ENCODE measurements around the gene NRP2. TPM values are rescaled to one million over a fixed set of nuclear protein-coding genes. Genes with fewer than 3 reads are reported as not detected.

NRP2 gene
- total and polyA plus RNA-seq, 2 donors (not counting 1 experiment from before 2014, with no cell fraction given), result 16.6 to 28.7 TPM

GRCh38 chr2:205743137-205743536 lies 60.8 kb downstream of the NRP2 start:
- no peaks in the 10 kb centered on the region for H4K20me1 ChIP-seq (ENCODE audit: control insufficient read depth, extremely low read depth, insufficient read depth, low read length)
- no peaks in the 10 kb centered on the region for H3K27me3 ChIP-seq (ENCODE audit: control insufficient read depth, insufficient read depth, low read length)
- H3K9me3 ChIP-seq (ENCODE audit: control insufficient read depth, insufficient read depth, low read depth, low read length), result no peaks in the 10 kb centered on the region
- no peak overlapping the region for H3K9ac ChIP-seq (ENCODE audit: insufficient read depth, low read length)
- H3K4me2 ChIP-seq (ENCODE audit: extremely low read depth, insufficient read depth, low read length), result no peak overlapping the region
- no peak overlapping the region for H3K27ac ChIP-seq (ENCODE audit: insufficient read depth, low read length)
- no peak overlapping the region for H2AFZ ChIP-seq (ENCODE audit: low read length)
- H3K4me1 ChIP-seq (ENCODE audit: control insufficient read depth, extremely low read depth, insufficient read depth, low read length), result no peaks in the 10 kb centered on the region
- no peak for DNase-seq (ENCODE audit: low read depth in 2 of 2)
- H3K79me2 ChIP-seq (ENCODE audit: control insufficient read depth, insufficient read depth, low read length), result no peaks in the 10 kb centered on the region
- no peak for TF ChIP-seq EZH2 (IDR thresholded peaks at IDR 0.05; ENCODE audit: low read length, missing control alignments)
- no peak for TF ChIP-seq CTCF (conservative IDR thresholded peaks at IDR 0.05 in 1 of 2, IDR thresholded peaks at IDR 0.05 in 1 of 2; ENCODE audit: low read depth in 1 of 2, low read length in 2 of 2)
- H3K4me3 ChIP-seq (replicated peaks in 1 of 4; ENCODE audit: control extremely low read depth in 1 of 4, insufficient read depth in 1 of 4, low read depth in 3 of 4, low read length in 4 of 4), result no peak overlapping the region
- no peaks in the 10 kb centered on the region for H3K36me3 ChIP-seq (ENCODE audit: control insufficient read depth, insufficient read depth, low read length)

GRCh38 chr2:205744074-205744591 lies 61.8 kb downstream of the NRP2 start:
- TF ChIP-seq CTCF (conservative IDR thresholded peaks at IDR 0.05 in 1 of 2, IDR thresholded peaks at IDR 0.05 in 1 of 2; ENCODE audit: low read depth in 1 of 2, low read length in 2 of 2) (no peak), EZH2 (IDR thresholded peaks at IDR 0.05; ENCODE audit: low read length, missing control alignments) (no peak)
- H3K4me2 ChIP-seq (ENCODE audit: extremely low read depth, insufficient read depth, low read length), result no peak overlapping the region

GRCh38 chr2:205745661-205746419 lies 63.5 kb downstream of the NRP2 start:
- H3K27ac ChIP-seq (ENCODE audit: insufficient read depth, low read length), result no peak overlapping the region
- H3K4me3 ChIP-seq (replicated peaks in 1 of 4; ENCODE audit: control extremely low read depth in 1 of 4, insufficient read depth in 1 of 4, low read depth in 3 of 4, low read length in 4 of 4), result no peak overlapping the region
- H3K9me3 ChIP-seq (ENCODE audit: control insufficient read depth, insufficient read depth, low read depth, low read length), result no peaks in the 10 kb centered on the region
- H3K4me1 ChIP-seq (ENCODE audit: control insufficient read depth, extremely low read depth, insufficient read depth, low read length), result no peaks in the 10 kb centered on the region
- H2AFZ ChIP-seq (ENCODE audit: low read length), result no peak overlapping the region
- DNase-seq (ENCODE audit: low read depth in 2 of 2), result no peak
- H4K20me1 ChIP-seq (ENCODE audit: control insufficient read depth, extremely low read depth, insufficient read depth, low read length), result no peaks in the 10 kb centered on the region
- H3K79me2 ChIP-seq (ENCODE audit: control insufficient read depth, insufficient read depth, low read length), result no peaks in the 10 kb centered on the region
- H3K27me3 ChIP-seq (ENCODE audit: control insufficient read depth, insufficient read depth, low read length), result no peaks in the 10 kb centered on the region
- no peaks in the 10 kb centered on the region for H3K36me3 ChIP-seq (ENCODE audit: control insufficient read depth, insufficient read depth, low read length)
- TF ChIP-seq CTCF (conservative IDR thresholded peaks at IDR 0.05 in 1 of 2, IDR thresholded peaks at IDR 0.05 in 1 of 2; ENCODE audit: low read depth in 1 of 2, low read length in 2 of 2) (no peak), EZH2 (IDR thresholded peaks at IDR 0.05; ENCODE audit: low read length, missing control alignments) (no peak)
- no peak overlapping the region for H3K4me2 ChIP-seq (ENCODE audit: extremely low read depth, insufficient read depth, low read length)
- no peak overlapping the region for H3K9ac ChIP-seq (ENCODE audit: insufficient read depth, low read length)

More at GRCh38 chr2:205744074-205744591, 61.8 kb downstream of the NRP2 start:
- Histone ChIP-seq H3K27me3 (ENCODE audit: control insufficient read depth, insufficient read depth, low read length) (no peaks in the 10 kb centered on the region), H3K36me3 (ENCODE audit: control insufficient read depth, insufficient read depth, low read length) (no peaks in the 10 kb centered on the region), H2AFZ (ENCODE audit: low read length) (no peak overlapping the region), H4K20me1 (ENCODE audit: control insufficient read depth, extremely low read depth, insufficient read depth, low read length) (no peaks in the 10 kb centered on the region), H3K4me1 (ENCODE audit: control insufficient read depth, extremely low read depth, insufficient read depth, low read length) (no peaks in the 10 kb centered on the region), H3K79me2 (ENCODE audit: control insufficient read depth, insufficient read depth, low read length) (no peaks in the 10 kb centered on the region), H3K9ac (ENCODE audit: insufficient read depth, low read length) (no peak overlapping the region), H3K4me3 (replicated peaks in 1 of 4; ENCODE audit: control extremely low read depth in 1 of 4, insufficient read depth in 1 of 4, low read depth in 3 of 4, low read length in 4 of 4) (no peak overlapping the region), H3K9me3 (ENCODE audit: control insufficient read depth, insufficient read depth, low read depth, low read length) (no peaks in the 10 kb centered on the region), H3K27ac (ENCODE audit: insufficient read depth, low read length) (no peak overlapping the region)
- peak in 1 of 2 donors; percentile 58 for DNase-seq (ENCODE audit: low read depth in 2 of 2)

Measured in fibroblast of lung (primary cell).